ENCODE results near the gene DBT.
A peak's percentile ranks its signal among the peaks of the same experiment; 100 is the strongest.
"Not testable (repeated sequence)": the region's sequence is repeated elsewhere in the genome, so short reads cannot be mapped to it uniquely, and the experiment has no call there.

Gene DBT

DNA sequence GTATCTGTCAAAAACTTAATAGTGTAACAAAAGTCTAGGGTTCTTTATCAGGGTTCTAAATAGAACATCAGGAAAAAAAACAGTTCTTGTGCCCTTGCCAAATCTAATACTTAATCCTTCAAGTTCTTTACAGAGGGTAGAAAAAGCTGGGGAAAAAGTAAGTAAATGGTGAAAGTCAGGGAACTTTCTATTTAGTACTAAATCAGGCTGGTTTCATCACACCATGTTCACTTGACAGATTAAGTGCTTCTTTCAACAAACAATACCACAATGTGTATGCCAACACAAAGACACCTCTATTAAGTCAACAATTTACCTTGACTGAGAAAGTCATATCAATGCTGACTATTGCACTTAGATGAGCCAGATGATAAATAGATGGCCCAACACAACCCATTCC is 9.7 kb downstream of the DBT start:
- H3K4me3 Mint-ChIP-seq: no peak overlapping the region
- H3K36me3 Mint-ChIP-seq (ENCODE audit: insufficient read depth): peaks cover 21% of the 10 kb centered on the region
- DNase-seq (no peak), ATAC-seq (replicated peaks) (no peak)
- H3K27ac Mint-ChIP-seq: peak overlapping the region in 1 of 2 donors; percentile 41
- no peaks in the 10 kb centered on the region for H3K9me3 Mint-ChIP-seq
- no peaks in the 10 kb centered on the region for H3K27me3 Mint-ChIP-seq
- peaks cover 9 to 26% of the 10 kb centered on the region in 2 donors for H3K4me1 Mint-ChIP-seq (ENCODE audit: low read depth in 2 of 2)

DNA sequence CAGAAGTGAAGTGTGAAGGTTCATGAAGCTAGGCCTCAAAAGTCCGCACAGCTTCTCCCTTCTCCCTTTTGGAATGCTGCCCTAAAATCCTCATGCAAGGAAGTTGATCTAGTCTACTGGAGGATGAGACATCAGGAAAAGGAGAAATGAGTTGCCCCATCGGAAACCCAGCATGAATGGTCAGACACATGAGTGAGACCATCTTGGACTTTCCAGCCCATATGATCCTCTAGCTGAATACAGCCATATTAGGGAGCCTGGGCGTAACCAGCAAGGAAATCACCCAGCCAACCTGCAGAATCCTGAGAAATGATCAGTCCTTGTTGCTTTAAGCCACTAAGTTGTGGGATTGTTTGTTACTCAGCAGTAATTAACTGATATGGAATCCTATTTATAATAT is 12.5 kb downstream of the DBT start:
- no peak for ATAC-seq (replicated peaks)
- H3K27ac Mint-ChIP-seq: peak overlapping the region in 1 of 2 donors; percentile 80
- peaks cover 30% of the 10 kb centered on the region for H3K36me3 Mint-ChIP-seq (ENCODE audit: insufficient read depth)
- H3K9me3 Mint-ChIP-seq: no peaks in the 10 kb centered on the region
- peaks cover 7 to 22% of the 10 kb centered on the region in 2 donors for H3K4me1 Mint-ChIP-seq (ENCODE audit: low read depth in 2 of 2)
- no peak for DNase-seq
- no peak overlapping the region for H3K4me3 Mint-ChIP-seq
- H3K27me3 Mint-ChIP-seq: no peaks in the 10 kb centered on the region

DNA sequence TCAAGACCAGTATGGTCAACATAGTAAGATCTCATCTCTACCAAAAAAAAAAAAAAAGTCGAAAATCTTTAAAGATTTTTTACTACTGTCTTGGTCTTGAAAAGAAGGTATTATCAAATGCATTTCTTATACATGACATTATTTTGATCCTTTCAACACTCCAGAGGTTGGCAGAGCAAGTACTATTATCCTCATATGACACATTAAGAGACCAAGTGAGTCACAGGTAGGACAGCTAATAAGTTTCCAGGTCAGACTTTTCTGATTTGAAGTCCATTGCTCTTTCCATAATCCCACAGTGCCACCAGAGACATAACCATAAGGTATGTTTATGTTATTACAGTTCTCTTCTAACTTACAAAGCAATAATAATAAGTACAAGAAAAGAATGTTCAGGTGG is 15.2 kb downstream of the DBT start:
- Mint-ChIP-seq H3K4me3 (no peak overlapping the region), H3K27ac (no peak overlapping the region), H3K36me3 (ENCODE audit: insufficient read depth) (peaks cover 36% of the 10 kb centered on the region), H3K9me3 (no peaks in the 10 kb centered on the region), H3K4me1 (ENCODE audit: low read depth in 2 of 2) (peaks cover 7 to 17% of the 10 kb centered on the region in 2 donors), H3K27me3 (no peaks in the 10 kb centered on the region)
- no peak for ATAC-seq (replicated peaks)
- no peak for DNase-seq

DNA sequence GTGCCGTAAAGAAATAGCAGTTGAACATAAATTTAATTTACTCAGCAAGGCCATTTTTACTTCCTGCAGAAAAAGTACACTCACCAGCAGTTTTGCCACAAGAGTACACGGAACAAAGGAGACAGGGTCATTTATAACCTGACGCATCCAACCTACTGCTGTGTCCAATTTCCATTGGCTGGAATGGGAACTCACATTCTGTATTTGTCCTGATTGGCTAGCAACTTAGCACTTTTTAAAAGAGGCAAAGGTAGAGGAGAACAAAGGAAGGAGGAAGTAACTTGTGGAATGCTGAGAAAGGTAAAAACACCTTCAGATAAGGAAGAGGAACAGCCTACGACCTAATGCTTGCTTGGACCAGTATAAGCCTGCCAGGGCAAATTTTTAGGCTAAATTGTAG is 16.1 kb downstream of the DBT start:
- not testable (repeated sequence) for H3K4me3 Mint-ChIP-seq; DNase-seq; H3K27me3 Mint-ChIP-seq; ATAC-seq (replicated peaks); H3K27ac Mint-ChIP-seq; H3K9me3 Mint-ChIP-seq
- H3K36me3 Mint-ChIP-seq (ENCODE audit: insufficient read depth): peaks cover 36% of the 10 kb centered on the region
- peaks cover 5 to 14% of the 10 kb centered on the region in 2 donors for H3K4me1 Mint-ChIP-seq (ENCODE audit: low read depth in 2 of 2)

DNA sequence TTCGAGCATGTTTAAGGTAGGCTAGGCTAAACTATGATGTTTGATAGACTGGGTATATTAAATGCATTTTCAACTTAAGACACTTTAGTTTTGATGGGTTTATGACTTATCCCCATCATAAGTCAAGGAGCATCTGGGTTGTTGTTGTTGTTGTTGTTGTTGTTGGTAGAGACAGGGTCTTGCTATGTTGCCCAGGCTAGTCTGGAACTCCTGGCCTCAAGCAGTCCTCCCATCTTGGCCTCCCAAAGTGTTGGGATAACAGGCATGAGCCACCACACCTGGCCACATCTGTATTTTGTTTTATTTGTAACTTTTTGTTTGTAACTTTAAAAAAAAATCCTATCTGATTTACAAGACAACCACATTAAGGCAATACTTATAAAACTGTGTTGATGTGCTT is 17.5 kb downstream of the DBT start:
- Mint-ChIP-seq H3K27me3 (no peaks in the 10 kb centered on the region), H3K9me3 (no peaks in the 10 kb centered on the region), H3K4me1 (ENCODE audit: low read depth in 2 of 2) (peaks cover 3 to 10% of the 10 kb centered on the region in 2 donors), H3K4me3 (no peak overlapping the region), H3K36me3 (ENCODE audit: insufficient read depth) (peaks cover 40% of the 10 kb centered on the region), H3K27ac (no peak overlapping the region)
- no peak for ATAC-seq (replicated peaks)
- DNase-seq: no peak

DNA sequence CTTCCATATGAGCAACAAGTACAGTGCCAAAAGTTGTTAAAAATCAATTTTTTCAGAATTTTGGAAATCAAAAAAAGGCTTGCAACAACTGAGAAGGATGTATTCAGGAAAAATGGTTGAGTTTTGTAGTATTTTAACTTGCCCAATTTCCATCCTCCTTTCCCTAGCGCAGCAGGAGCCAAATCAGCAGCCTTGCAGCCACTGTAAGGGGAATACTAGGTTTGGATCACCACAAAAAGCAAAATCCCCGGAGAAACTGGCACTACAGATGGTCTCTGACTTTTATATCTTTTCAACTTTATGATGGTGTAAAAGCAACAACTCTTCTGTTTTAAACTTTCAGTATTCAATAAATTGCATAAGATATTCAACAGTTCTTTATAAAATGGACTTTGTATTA is 17.9 kb downstream of the DBT start:
- no peak overlapping the region for H3K4me3 Mint-ChIP-seq
- H3K4me1 Mint-ChIP-seq (ENCODE audit: low read depth in 2 of 2): peaks cover 3 to 10% of the 10 kb centered on the region in 2 donors
- H3K9me3 Mint-ChIP-seq: no peaks in the 10 kb centered on the region
- no peak overlapping the region for H3K27ac Mint-ChIP-seq
- ATAC-seq (replicated peaks) (no peak), DNase-seq (no peak)
- H3K27me3 Mint-ChIP-seq: no peaks in the 10 kb centered on the region
- peaks cover 36% of the 10 kb centered on the region for H3K36me3 Mint-ChIP-seq (ENCODE audit: insufficient read depth)

DNA sequence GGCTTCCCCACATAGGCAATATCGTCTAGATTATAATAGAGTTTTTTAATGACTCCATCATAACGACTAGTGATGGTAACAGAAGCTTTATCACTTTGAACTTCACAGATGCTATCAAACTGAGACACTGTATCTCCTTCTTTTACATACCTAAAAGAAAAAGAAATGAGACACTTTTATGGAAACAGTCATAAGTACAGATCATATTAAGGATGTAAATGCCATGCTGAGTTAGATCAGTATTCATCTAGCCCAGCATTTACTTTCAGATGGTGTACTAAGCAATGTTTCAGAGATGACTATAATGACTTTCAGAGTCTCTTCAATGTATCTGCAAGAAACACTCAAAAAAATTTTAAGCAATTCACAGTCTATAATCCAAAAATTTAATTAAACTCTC is 18.9 kb downstream of the DBT start:
- H3K27ac Mint-ChIP-seq: peak overlapping the region in 1 of 2 donors; percentile 1
- ATAC-seq (replicated peaks): no peak
- no peak overlapping the region for H3K4me3 Mint-ChIP-seq
- H3K36me3 Mint-ChIP-seq (ENCODE audit: insufficient read depth): peaks cover 31% of the 10 kb centered on the region
- H3K4me1 Mint-ChIP-seq (ENCODE audit: low read depth in 2 of 2): peaks cover 0 to 6% of the 10 kb centered on the region in 2 donors
- no peaks in the 10 kb centered on the region for H3K27me3 Mint-ChIP-seq
- no peaks in the 10 kb centered on the region for H3K9me3 Mint-ChIP-seq
- no peak for DNase-seq

DNA sequence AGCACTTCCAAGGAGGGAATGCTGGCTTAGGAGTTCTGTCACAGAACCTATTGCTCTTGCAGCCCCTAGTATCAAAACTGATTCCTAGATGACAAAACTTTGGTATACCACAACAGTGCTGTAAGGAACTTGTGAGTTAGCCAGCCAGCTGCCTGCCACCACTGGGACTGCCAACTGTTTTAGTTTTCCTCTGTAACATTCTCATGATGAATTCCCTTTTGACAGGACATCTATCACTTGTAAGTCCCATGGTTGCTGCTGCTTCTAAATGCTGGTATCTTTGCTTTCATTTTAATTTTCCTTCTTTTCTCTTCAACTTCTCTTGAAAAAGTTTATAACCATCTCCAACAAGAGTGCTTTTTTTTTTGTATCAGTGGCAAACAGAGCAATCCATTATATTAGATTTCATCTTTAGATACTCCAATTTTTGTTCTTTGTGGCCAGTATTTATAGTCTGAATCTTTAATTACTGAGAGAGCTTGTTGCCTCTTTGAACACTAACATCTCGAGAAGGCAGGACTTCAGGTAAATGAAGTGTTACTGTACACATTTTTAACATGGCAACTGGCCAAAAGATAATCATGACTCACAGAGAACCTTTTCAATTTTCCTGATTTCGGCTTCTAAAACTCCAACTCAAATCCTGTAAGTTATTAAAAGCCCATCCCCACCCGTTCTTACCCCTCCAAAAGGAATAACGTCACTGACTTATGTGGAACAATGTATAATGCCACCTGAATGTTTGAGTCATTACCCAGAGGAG is 19.8 kb downstream of the DBT start:
- H3K27me3 Mint-ChIP-seq: no peaks in the 10 kb centered on the region
- DNase-seq (no peak), ATAC-seq (replicated peaks) (no peak)
- H3K36me3 Mint-ChIP-seq (ENCODE audit: insufficient read depth): peaks cover 31% of the 10 kb centered on the region
- H3K27ac Mint-ChIP-seq: no peak overlapping the region
- no peak overlapping the region for H3K4me3 Mint-ChIP-seq
- peaks cover 0 to 6% of the 10 kb centered on the region in 2 donors for H3K4me1 Mint-ChIP-seq (ENCODE audit: low read depth in 2 of 2)
- H3K9me3 Mint-ChIP-seq: no peaks in the 10 kb centered on the region

DNA sequence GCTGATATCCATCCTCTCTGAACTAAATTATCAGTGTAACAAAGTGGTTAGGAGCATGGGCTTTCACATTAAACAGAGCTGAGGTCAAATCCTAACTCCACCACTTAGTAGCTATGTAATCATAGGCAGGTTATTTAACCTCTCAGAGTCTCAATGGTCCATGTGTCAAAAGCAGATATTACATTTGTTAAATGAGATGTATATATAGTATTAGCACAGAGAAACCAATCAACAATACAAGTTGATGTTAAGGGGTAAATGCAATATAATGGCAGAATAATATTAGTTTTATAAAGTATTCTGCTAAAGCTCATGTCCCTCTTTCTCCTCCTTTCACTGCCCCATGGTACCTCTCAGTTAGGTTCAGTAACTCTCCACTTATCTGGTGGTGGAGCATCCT is 27.2 kb downstream of the DBT start:
- Mint-ChIP-seq H3K27me3 (no peaks in the 10 kb centered on the region), H3K4me1 (ENCODE audit: low read depth in 2 of 2) (peaks cover 0 to 12% of the 10 kb centered on the region in 2 donors), H3K27ac (peak overlapping the region in 1 of 2 donors; percentile 38), H3K4me3 (no peak overlapping the region), H3K36me3 (ENCODE audit: insufficient read depth) (peaks cover 10% of the 10 kb centered on the region), H3K9me3 (no peaks in the 10 kb centered on the region)
- no peak for ATAC-seq (replicated peaks)
- DNase-seq: no peak

DNA sequence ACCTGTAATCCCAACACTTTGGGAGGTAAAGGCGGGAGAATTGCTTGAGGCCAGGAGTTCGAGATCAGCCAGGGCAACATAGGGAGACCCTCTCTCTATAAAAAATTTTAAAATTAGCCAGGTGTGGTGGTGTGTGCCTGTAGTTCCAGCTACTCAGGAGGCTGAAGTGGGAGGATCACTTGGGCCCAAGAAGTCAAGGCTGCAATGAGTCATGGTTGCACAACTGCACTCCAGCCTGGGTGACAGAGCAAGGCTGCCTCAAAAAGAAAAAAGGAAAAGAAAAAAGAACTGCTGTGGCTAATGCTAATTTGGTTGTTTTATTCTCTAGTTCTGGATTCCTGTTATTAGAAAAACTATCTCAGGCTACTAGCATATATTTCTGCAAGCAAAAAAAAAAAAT is 29.8 kb downstream of the DBT start:
- ATAC-seq (replicated peaks): no peak
- no peaks in the 10 kb centered on the region for H3K27me3 Mint-ChIP-seq
- H3K9me3 Mint-ChIP-seq: no peaks in the 10 kb centered on the region
- DNase-seq: no peak
- peaks cover 22% of the 10 kb centered on the region for H3K36me3 Mint-ChIP-seq (ENCODE audit: insufficient read depth)
- H3K4me1 Mint-ChIP-seq (ENCODE audit: low read depth in 2 of 2): peaks cover 0 to 12% of the 10 kb centered on the region in 2 donors
- H3K27ac Mint-ChIP-seq: peak overlapping the region; percentile 26 to 55
- H3K4me3 Mint-ChIP-seq: no peak overlapping the region

DNA sequence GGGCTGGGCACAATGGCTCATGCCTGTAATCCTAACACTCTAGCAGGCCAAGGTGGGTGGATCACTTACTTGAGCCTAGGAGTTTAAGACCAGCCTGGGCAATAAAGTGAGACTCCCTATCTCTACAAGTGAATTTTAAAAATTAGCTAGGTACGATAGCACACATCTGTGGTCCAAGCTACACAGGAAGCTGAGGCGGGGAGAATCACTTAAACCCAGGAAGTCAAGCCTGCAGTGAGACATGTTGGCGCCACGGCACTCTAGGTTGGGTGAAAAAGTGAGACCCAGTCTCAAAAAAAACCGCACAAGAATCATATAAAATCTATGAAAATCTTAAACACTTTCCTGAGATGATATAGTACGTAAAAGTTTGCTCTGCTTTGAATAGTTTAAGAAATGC is 30.2 kb downstream of the DBT start:
- Mint-ChIP-seq H3K9me3 (no peaks in the 10 kb centered on the region), H3K36me3 (ENCODE audit: insufficient read depth) (peaks cover 24% of the 10 kb centered on the region), H3K4me1 (ENCODE audit: low read depth in 2 of 2) (peaks cover 0 to 12% of the 10 kb centered on the region in 2 donors), H3K4me3 (no peak overlapping the region), H3K27ac (peak overlapping the region; percentile 26 to 55), H3K27me3 (no peaks in the 10 kb centered on the region)
- DNase-seq: no peak
- ATAC-seq (replicated peaks): no peak

DNA sequence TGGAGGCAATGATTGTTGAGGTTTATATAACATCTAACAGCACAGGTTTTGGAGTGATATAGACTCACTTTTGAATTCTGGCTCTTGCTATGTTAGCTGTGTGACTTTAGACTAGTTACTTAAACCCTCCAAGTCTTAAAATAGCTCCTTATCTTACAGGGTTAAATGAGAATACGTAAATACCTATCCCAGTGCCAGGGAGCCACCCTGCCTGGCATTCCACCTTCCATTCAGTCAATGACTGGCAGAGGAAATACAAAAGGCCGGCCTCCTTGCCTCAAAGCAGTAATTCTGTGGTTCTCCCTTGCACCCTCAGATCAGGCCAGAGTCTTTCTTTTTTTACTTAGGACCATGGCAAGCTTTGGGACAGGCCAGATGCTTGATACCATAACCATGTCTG is 31.8 kb downstream of the DBT start:
- DNase-seq (no peak), ATAC-seq (replicated peaks) (no peak)
- Mint-ChIP-seq H3K9me3 (no peaks in the 10 kb centered on the region), H3K4me1 (ENCODE audit: low read depth in 2 of 2) (peaks cover 0 to 11% of the 10 kb centered on the region in 2 donors), H3K4me3 (no peak overlapping the region), H3K36me3 (ENCODE audit: insufficient read depth) (peaks cover 25% of the 10 kb centered on the region), H3K27me3 (no peaks in the 10 kb centered on the region), H3K27ac (peak overlapping the region in 1 of 2 donors; percentile 8)

DNA sequence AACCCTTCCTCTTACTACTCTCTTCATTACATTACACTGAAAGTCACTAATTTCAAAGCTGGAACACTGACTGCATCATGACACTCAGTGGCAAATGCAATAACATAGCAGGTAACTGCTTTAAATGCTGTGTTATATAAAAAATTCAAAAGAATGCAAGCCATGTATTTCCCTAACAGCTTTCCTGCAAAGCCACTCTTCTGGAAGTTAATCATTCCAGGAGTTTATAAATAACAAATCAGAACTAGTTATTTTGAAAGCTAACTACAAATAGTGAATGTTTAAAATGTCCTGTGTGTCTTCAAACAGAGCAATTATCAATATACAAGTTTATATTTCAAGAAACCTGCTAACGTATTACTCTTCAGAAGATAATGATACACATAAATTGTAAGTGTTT is 34.5 kb downstream of the DBT start:
- no peak for ATAC-seq (replicated peaks)

DNA sequence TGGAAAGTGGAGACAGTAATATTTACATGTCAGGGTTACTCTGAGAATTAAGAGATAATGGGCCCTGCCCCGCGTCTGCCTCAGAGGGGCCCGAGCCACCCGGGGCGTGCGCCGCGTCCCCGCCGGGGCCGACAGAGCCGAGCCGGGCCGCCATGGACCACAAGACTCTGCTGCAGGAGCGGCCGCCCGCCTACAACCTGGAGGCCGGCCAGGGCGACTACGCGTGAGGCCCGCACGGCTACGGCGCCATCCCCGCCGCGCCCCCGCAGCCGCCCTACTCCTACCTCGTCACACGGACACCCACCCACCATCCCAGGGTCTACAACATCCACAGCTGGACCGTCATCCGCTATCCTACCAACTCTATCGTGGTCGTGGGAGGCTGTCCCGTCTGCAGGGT is 36.5 kb downstream of the DBT start:
- no peak for DNase-seq
- ATAC-seq (replicated peaks): no peak
- no peak overlapping the region for H3K4me3 Mint-ChIP-seq
- H3K9me3 Mint-ChIP-seq: no peaks in the 10 kb centered on the region
- peaks cover 51% of the 10 kb centered on the region for H3K36me3 Mint-ChIP-seq (ENCODE audit: insufficient read depth)
- H3K27me3 Mint-ChIP-seq: no peaks in the 10 kb centered on the region
- H3K27ac Mint-ChIP-seq: no peak overlapping the region
- no peaks in the 10 kb centered on the region for H3K4me1 Mint-ChIP-seq (ENCODE audit: low read depth in 2 of 2)

More for the DNA sequence above, 34.5 kb downstream of the DBT start:
- H3K27ac Mint-ChIP-seq: no peak overlapping the region
- DNase-seq: no peak
- no peaks in the 10 kb centered on the region for H3K9me3 Mint-ChIP-seq
- H3K36me3 Mint-ChIP-seq (ENCODE audit: insufficient read depth): peaks cover 43% of the 10 kb centered on the region
- H3K4me1 Mint-ChIP-seq (ENCODE audit: low read depth in 2 of 2): peaks cover 0 to 6% of the 10 kb centered on the region in 2 donors
- H3K4me3 Mint-ChIP-seq: no peak overlapping the region
- no peaks in the 10 kb centered on the region for H3K27me3 Mint-ChIP-seq

Data from effector memory CD8-positive, alpha-beta T cell (primary cell).